Skeletal muscle cell (primary cell): ENCODE results near the gene ZNHIT3.
"Not testable (repeated sequence)": the region's sequence is repeated elsewhere in the genome, so short reads cannot be mapped to it uniquely, and the experiment has no call there.

Experiments used
- DNase-seq: peaks from one replicate; pipeline ENCODE4 v3.0.0-alpha.2; 2010; ENCODE audit warnings: low read depth
- H3K4me3 ChIP-seq: 2 replicates; pipeline ENCODE4 v1.5.1; 2011; ENCODE audit warnings: low read depth, mild to moderate bottlenecking, control low read depth, low read length, moderate library complexity

Gene ZNHIT3

GRCh38 chr17:36508439-36508838, 22.0 kb downstream of the ZNHIT3 start:
- H3K4me3 ChIP-seq, DNase-seq: not testable (repeated sequence)

GRCh38 chr17:36509272-36509985, 22.9 kb downstream of the ZNHIT3 start:
- no peak for DNase-seq

GRCh38 chr17:36510636-36511035, 24.2 kb downstream of the ZNHIT3 start:
- H3K4me3 ChIP-seq: no peak overlapping the region
- DNase-seq: no peak

More at GRCh38 chr17:36509272-36509985, 22.9 kb downstream of the ZNHIT3 start:
- no peak overlapping the region for H3K4me3 ChIP-seq

- DNase-seq: no peak
- H3K4me3 ChIP-seq: no peak overlapping the region
These were observed 24.7 kb downstream of the ZNHIT3 start for GRCh38 chr17:36511216-36511615.

- no peak overlapping the region for H3K4me3 ChIP-seq
- no peak for DNase-seq
These were observed 26.2 kb downstream of the ZNHIT3 start for GRCh38 chr17:36512641-36513040.

- no peak overlapping the region for H3K4me3 ChIP-seq
- no peak for DNase-seq
These were observed 28.4 kb downstream of the ZNHIT3 start for GRCh38 chr17:36514856-36515255.

- no peak overlapping the region for H3K4me3 ChIP-seq
- no peak for DNase-seq
These were observed 29.4 kb downstream of the ZNHIT3 start for GRCh38 chr17:36515837-36516236.

- no peak overlapping the region for H3K4me3 ChIP-seq
- no peak for DNase-seq
These were observed 36.6 kb downstream of the ZNHIT3 start for GRCh38 chr17:36523113-36523512.

- DNase-seq: no peak
- no peak overlapping the region for H3K4me3 ChIP-seq
These were observed 38.0 kb downstream of the ZNHIT3 start for GRCh38 chr17:36524428-36524876.

GRCh38 chr17:36525113-36525512, 38.6 kb downstream of the ZNHIT3 start:
- DNase-seq: peak; percentile 14
- H3K4me3 ChIP-seq: no peak overlapping the region

GRCh38 chr17:36525888-36526287, 39.4 kb downstream of the ZNHIT3 start:
- DNase-seq: no peak
- no peak overlapping the region for H3K4me3 ChIP-seq

GRCh38 chr17:36527621-36528250, 41.3 kb downstream of the ZNHIT3 start:
- H3K4me3 ChIP-seq: no peak overlapping the region
- no peak for DNase-seq

- H3K4me3 ChIP-seq: no peak overlapping the region
- no peak for DNase-seq
These were observed 42.6 kb downstream of the ZNHIT3 start for GRCh38 chr17:36529121-36529520.

- no peak overlapping the region for H3K4me3 ChIP-seq
- DNase-seq: no peak
These were observed 46.0 kb downstream of the ZNHIT3 start for GRCh38 chr17:36532435-36532975.

- DNase-seq: peak; percentile 5
- H3K4me3 ChIP-seq: peak overlapping the region; percentile 74
These were observed 47.7 kb downstream of the ZNHIT3 start for GRCh38 chr17:36533935-36534839.

GRCh38 chr17:36534840-36535668, 48.6 kb downstream of the ZNHIT3 start, which contains the start of the genes MYO19 and PIGW:
MYO19 (minus strand) TSS chr17:36534868; CDS start chr17:36532538, 2,330 bp downstream.
PIGW (plus strand) TSS chr17:36534987; CDS start chr17:36537102, 2,115 bp downstream.
- peak; percentile 69 for DNase-seq
- H3K4me3 ChIP-seq: peak within 1 kb of the TSS; percentile 74

- H3K4me3 ChIP-seq: peak overlapping the region; percentile 74
- no peak for DNase-seq
These were observed 49.2 kb downstream of the ZNHIT3 start for GRCh38 chr17:36535669-36536081.

GRCh38 chr17:36540696-36541095, 54.2 kb downstream of the ZNHIT3 start:
- no peak for DNase-seq

GRCh38 chr17:36542755-36543154, 56.3 kb downstream of the ZNHIT3 start:
- no peak for DNase-seq
- H3K4me3 ChIP-seq: no peak overlapping the region

More at GRCh38 chr17:36540696-36541095, 54.2 kb downstream of the ZNHIT3 start:
- H3K4me3 ChIP-seq: no peak overlapping the region
